ENCODE data around the gene PNMT. TPM values are rescaled to one million over a fixed set of nuclear protein-coding genes. Genes with fewer than 3 reads are reported as not detected.

PNMT gene
- total RNA-seq, 4 donors from 2014 or later = 1.1 to 3.3 (median 1.2) TPM; not detected in 1

DNA sequence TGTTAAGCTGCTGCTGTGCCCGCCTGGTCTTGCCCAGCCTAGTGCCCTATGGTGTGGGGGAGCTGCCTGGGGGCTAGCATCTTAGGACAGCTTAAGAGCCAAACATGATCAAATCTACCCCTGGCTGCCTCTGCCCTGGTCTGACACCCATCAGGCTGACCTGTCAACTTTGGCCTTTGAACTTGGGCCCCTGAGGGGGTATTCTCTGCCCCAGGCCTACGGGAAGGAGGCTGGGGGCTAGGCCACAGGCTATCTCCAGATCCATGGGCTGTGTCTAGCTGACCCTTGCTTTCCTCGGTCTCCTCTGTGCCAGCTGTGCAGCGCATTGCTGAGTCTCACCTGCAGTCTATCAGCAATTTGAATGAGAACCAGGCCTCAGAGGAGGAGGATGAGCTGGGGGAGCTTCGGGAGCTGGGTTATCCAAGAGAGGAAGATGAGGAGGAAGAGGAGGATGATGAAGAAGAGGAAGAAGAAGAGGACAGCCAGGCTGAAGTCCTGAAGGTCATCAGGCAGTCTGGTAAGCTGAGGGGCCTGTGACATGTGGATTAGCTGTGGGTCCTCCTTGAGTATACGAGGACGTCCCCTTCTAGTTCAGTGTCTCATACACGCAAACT is 34.6 kb upstream of the PNMT start:
- TF ChIP-seq POLR2A (IDR thresholded peaks at IDR 0.05) = no peak
- TF ChIP-seq, protein P1, sequence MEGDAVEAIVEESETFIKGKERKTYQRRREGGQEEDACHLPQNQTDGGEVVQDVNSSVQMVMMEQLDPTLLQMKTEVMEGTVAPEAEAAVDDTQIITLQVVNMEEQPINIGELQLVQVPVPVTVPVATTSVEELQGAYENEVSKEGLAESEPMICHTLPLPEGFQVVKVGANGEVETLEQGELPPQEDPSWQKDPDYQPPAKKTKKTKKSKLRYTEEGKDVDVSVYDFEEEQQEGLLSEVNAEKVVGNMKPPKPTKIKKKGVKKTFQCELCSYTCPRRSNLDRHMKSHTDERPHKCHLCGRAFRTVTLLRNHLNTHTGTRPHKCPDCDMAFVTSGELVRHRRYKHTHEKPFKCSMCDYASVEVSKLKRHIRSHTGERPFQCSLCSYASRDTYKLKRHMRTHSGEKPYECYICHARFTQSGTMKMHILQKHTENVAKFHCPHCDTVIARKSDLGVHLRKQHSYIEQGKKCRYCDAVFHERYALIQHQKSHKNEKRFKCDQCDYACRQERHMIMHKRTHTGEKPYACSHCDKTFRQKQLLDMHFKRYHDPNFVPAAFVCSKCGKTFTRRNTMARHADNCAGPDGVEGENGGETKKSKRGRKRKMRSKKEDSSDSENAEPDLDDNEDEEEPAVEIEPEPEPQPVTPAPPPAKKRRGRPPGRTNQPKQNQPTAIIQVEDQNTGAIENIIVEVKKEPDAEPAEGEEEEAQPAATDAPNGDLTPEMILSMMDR (IDR thresholded peaks at IDR 0.05) = no peak
- no peak overlapping the region for H3K27ac ChIP-seq
- no peaks in the 10 kb centered on the region for H3K9me3 ChIP-seq
- H3K4me1 ChIP-seq = peaks cover 12 to 21% of the 10 kb centered on the region in 2 donors
- no peak for DNase-seq
- intact Hi-C loops (cut with DNase I) = loop anchor here (5.0 kb wide), 1 partner anchor 109 kb away; no protein-coding TSS in a partner anchor
- H3K36me3 ChIP-seq = no peaks in the 10 kb centered on the region
- 64 to 75% methylated on average over 7 to 8 of the region's 8 CpGs for WGBS, 2 donors
- no peak overlapping the region for H3K4me3 ChIP-seq (replicated peaks in 1 of 3)
- no peaks in the 10 kb centered on the region for H3K27me3 ChIP-seq

DNA sequence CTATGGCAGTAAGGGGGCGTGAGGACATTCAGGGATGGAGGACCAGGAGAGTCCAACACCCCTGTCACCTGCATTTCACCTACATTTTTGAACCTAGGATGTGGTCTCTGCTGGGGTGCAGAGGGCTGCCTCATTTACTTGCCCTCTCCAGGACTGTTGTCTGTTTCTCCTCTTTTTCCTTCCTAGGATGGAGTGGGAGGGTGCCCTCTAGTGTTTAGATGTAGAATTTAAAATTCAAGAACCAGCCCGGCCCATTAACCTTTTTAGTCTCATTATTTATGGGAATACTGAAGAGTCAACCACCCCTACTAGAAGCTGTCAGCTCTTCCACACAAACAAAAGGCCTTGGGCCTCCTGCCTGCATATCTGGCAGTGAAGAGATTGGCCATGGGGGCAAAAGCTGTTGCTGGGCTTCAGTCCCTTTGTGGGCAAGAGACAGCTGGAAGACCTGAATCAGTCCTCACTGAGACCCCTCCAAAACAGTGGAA is 33.8 kb upstream of the PNMT start:
- intact Hi-C loops (cut with DNase I) = loop anchor here (5.0 kb wide), 1 partner anchor 108 kb away; no protein-coding TSS in a partner anchor
- no peaks in the 10 kb centered on the region for H3K9me3 ChIP-seq
- peaks cover 16 to 28% of the 10 kb centered on the region in 2 donors for H3K4me1 ChIP-seq
- H3K27ac ChIP-seq = no peak overlapping the region
- no peak overlapping the region for H3K4me3 ChIP-seq (replicated peaks in 1 of 3)
- no peak for DNase-seq
- H3K36me3 ChIP-seq = no peaks in the 10 kb centered on the region
- no peaks in the 10 kb centered on the region for H3K27me3 ChIP-seq
- WGBS, 2 donors = 45 to 54% methylated on average over 2 of the region's 2 CpGs
- TF ChIP-seq, protein P1 (IDR thresholded peaks at IDR 0.05) = peak in 5 of 6 experiments; percentile 49 to 78 (median 65)
- TF ChIP-seq POLR2A (IDR thresholded peaks at IDR 0.05) = no peak

DNA sequence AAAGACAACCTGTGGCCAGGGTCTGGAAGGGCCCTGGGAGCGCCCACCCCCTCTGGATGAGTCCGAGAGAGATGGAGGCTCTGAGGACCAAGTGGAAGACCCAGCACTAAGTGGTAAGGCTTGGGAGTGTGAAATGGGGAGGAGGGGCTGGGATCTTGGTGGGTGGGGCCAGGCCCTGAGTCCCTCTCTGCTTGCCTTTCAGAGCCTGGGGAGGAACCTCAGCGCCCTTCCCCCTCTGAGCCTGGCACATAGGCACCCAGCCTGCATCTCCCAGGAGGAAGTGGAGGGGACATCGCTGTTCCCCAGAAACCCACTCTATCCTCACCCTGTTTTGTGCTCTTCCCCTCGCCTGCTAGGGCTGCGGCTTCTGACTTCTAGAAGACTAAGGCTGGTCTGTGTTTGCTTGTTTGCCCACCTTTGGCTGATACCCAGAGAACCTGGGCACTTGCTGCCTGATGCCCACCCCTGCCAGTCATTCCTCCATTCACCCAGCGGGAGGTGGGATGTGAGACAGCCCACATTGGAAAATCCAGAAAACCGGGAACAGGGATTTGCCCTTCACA is 32.6 kb upstream of the PNMT start:
- no peak for DNase-seq
- no peaks in the 10 kb centered on the region for H3K27me3 ChIP-seq
- H3K4me1 ChIP-seq = peaks cover 16 to 41% of the 10 kb centered on the region in 2 donors
- no peak overlapping the region for H3K4me3 ChIP-seq (replicated peaks in 1 of 3)
- H3K36me3 ChIP-seq = no peaks in the 10 kb centered on the region
- WGBS, 2 donors = 89 to 91% methylated on average over 8 of the region's 8 CpGs
- H3K9me3 ChIP-seq = no peaks in the 10 kb centered on the region
- intact Hi-C loops (cut with DNase I) = no loop called here
- no peak overlapping the region for H3K27ac ChIP-seq
- no peak for TF ChIP-seq POLR2A (IDR thresholded peaks at IDR 0.05)
- TF ChIP-seq, protein P1 (IDR thresholded peaks at IDR 0.05) = no peak

DNA sequence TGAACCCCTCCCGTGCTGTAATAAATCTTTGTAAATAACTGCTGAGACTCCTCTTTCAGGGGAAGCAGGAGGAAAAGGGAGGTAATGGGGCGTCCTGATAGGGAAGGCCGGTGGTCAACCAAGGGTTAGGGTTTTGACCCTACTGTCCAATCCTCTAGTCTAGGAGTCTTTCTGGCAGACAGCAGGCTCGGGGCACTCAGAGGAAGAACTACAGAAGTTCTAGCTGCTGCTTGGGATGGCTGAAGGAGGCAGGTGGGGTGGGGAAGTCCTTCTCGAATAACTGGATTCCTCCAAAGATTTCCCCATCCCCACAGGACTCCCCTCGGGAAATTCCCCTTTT is 31.7 kb upstream of the PNMT start:
- TF ChIP-seq, protein P1 (IDR thresholded peaks at IDR 0.05) = no peak
- no peak for TF ChIP-seq POLR2A (IDR thresholded peaks at IDR 0.05)
- WGBS, 2 donors = 30 to 32% methylated on average over 6 of the region's 6 CpGs
- H3K4me3 ChIP-seq (replicated peaks in 1 of 3) = peak overlapping the region in 2 of 3 donors; percentile 90 to 94
- intact Hi-C loops (cut with DNase I) = no loop called here
- no peaks in the 10 kb centered on the region for H3K27me3 ChIP-seq
- H3K9me3 ChIP-seq = no peaks in the 10 kb centered on the region
- no peaks in the 10 kb centered on the region for H3K36me3 ChIP-seq
- H3K4me1 ChIP-seq = peaks cover 16 to 44% of the 10 kb centered on the region in 2 donors
- H3K27ac ChIP-seq = peak overlapping the region; percentile 85 to 90 (median 86)
- DNase-seq = no peak

Data from thyroid gland (tissue), 4 donors.